A673 (cell line): ENCODE results near the gene TMEM179B.

ENCODE experiments used
- CTCF ChIP-seq: fragments of 300-800, 200-600 bp; sonication (generic); conservative IDR thresholded peaks from 2 replicates; pipeline ENCODE4 v1.5.1; 2017; ENCODE audit warnings: low read depth, mild to moderate bottlenecking, antibody characterized with exemption, low read length, moderate library complexity, mixed read lengths
- EZH2 ChIP-seq: fragments of 200-600 bp; sonication (generic); IDR thresholded peaks from 2 replicates; pipeline ENCODE4 v1.6.1; 2017; ENCODE audit warnings: borderline replicate concordance, low read depth, mild to moderate bottlenecking, mixed read lengths, antibody characterized with exemption, low read length; ENCODE audit not compliant: poor library complexity, severe bottlenecking

GRCh38 chr11:62777389-62777788 lies 9.8 kb upstream of the TMEM179B start:
- TF ChIP-seq CTCF (no peak), EZH2 (no peak)
